Cardiac septum (tissue), 1 donor: ENCODE measurements around the gene LDAF1. TPM values are rescaled to one million over a fixed set of nuclear protein-coding genes. Genes with fewer than 3 reads are reported as not detected.
"Not testable (repeated sequence)": the region's sequence is repeated elsewhere in the genome, so short reads cannot be mapped to it uniquely, and the experiment has no call there.

Experiments used
- DNase-seq: peaks from one replicate; pipeline ENCODE4 v3.0.0-alpha.2; 2020; ENCODE audit warnings: low spot score
- intact Hi-C: fragments of 100-400 bp; cut with DNase I; formaldehyde crosslinking; loops from one replicate; pipeline ENCODE4 v1.14.0; 2022
- long read RNA-seq: library from polyadenylated mRNA; unstranded; transcript quantifications from one replicate; pipeline ENCODE4 v2.0.0, GENCODE V29; 2021
- total RNA-seq: library from RNA; stranded (reverse); fragmentation: NEBNext Ultra II Directional; extraction: Animal tissue kit (Norgen Biotek cat#: 25700); gene quantifications from one replicate; pipeline ENCODE4 v1.2.1, GENCODE V29; 2021
- donor health status: DM: no; HTN: no; CAD: no.

LDAF1 gene
- total RNA-seq = 104 TPM
- long read RNA-seq, transcript TMEM159-201 (5 exons, 2,014 nt) = major isoform, 66 of 131 reads
- long read RNA-seq, transcript TMEM159-202 (5 exons, 1,812 nt) = minor isoform, 39 of 131 reads
- long read RNA-seq, partial matches to known transcripts = 9 of 131 reads
- long read RNA-seq, other reads (novel, unspliced or antisense) = 13 of 131 reads

GRCh38 chr16:21158208-21159110, at the start of gene LDAF1:
Gene LDAF1 (plus strand): TSS chr16:21158674. CDS start chr16:21161183, 2,509 bp downstream.
- peak; percentile 95 for DNase-seq
- intact Hi-C loops = loop anchor here (2.0 to 10.0 kb wide), 3 partner anchors 142 to 1046 kb away; partner anchors contain the start of gene EEF2K

GRCh38 chr16:21115551-21115950, 42.9 kb upstream of the LDAF1 start:
- intact Hi-C loops, DNase-seq: not testable (repeated sequence)

- intact Hi-C loops = no loop called here
- no peak for DNase-seq
Observed at GRCh38 chr16:21116148-21116693, 42.3 kb upstream of the LDAF1 start.

- no peak for DNase-seq
- intact Hi-C loops = no loop called here
Observed at GRCh38 chr16:21117567-21117966, 40.9 kb upstream of the LDAF1 start.

- intact Hi-C loops = no loop called here
Observed at GRCh38 chr16:21120976-21121520, 37.4 kb upstream of the LDAF1 start.

GRCh38 chr16:21125191-21125590, 33.3 kb upstream of the LDAF1 start:
- intact Hi-C loops = no loop called here

More at GRCh38 chr16:21120976-21121520, 37.4 kb upstream of the LDAF1 start:
- no peak for DNase-seq

GRCh38 chr16:21126518-21126917, 32.0 kb upstream of the LDAF1 start:
- intact Hi-C loops = no loop called here
- no peak for DNase-seq

More at GRCh38 chr16:21125191-21125590, 33.3 kb upstream of the LDAF1 start:
- no peak for DNase-seq

- intact Hi-C loops = no loop called here
- no peak for DNase-seq
Observed at GRCh38 chr16:21128991-21129390, 29.5 kb upstream of the LDAF1 start.

- no peak for DNase-seq
- intact Hi-C loops = no loop called here
Observed at GRCh38 chr16:21130811-21131210, 27.7 kb upstream of the LDAF1 start.

- intact Hi-C loops = no loop called here
- DNase-seq = no peak
Observed at GRCh38 chr16:21134053-21134452, 24.4 kb upstream of the LDAF1 start.

GRCh38 chr16:21145738-21146137, 12.7 kb upstream of the LDAF1 start:
- DNase-seq = no peak
- intact Hi-C loops = no loop called here

GRCh38 chr16:21150375-21151001, 8.0 kb upstream of the LDAF1 start, which contains the start of gene DNAH3:
Gene DNAH3 (minus strand): TSS chr16:21150846. CDS start chr16:21150319, 527 bp downstream.
- no peak for DNase-seq
- intact Hi-C loops = loop anchor here (10.0 kb wide), 2 partner anchors 296 to 1054 kb away; partner anchors contain the start of gene EEF2K

- DNase-seq = not testable (repeated sequence)
- intact Hi-C loops = loop anchor here (10.0 kb wide), 2 partner anchors 298 to 1052 kb away; partner anchors contain the start of gene EEF2K
Observed at GRCh38 chr16:21152160-21153030, 6.1 kb upstream of the LDAF1 start.

GRCh38 chr16:21153124-21153729, 5.2 kb upstream of the LDAF1 start:
- intact Hi-C loops = loop anchor here (10.0 kb wide), 2 partner anchors 298 to 1052 kb away; partner anchors contain the start of gene EEF2K
- not testable (repeated sequence) for DNase-seq

- not testable (repeated sequence) for DNase-seq
- intact Hi-C loops = loop anchor here (10.0 kb wide), 2 partner anchors 301 to 1049 kb away; partner anchors contain the start of gene EEF2K
Observed at GRCh38 chr16:21156011-21156410, 2.5 kb upstream of the LDAF1 start.

- intact Hi-C loops = loop anchor here (10.0 kb wide), 2 partner anchors 302 to 1048 kb away; partner anchors contain the start of gene EEF2K
- DNase-seq = no peak
Observed at GRCh38 chr16:21156767-21157467, 1.6 kb upstream of the LDAF1 start.

GRCh38 chr16:21157632-21158031, 842 bp upstream of the LDAF1 start:
- intact Hi-C loops = loop anchor here (2.0 to 10.0 kb wide), 3 partner anchors 143 to 1047 kb away; partner anchors contain the start of gene EEF2K
- no peak for DNase-seq
